ENCODE results near the gene ANKRD44.

ANKRD44 gene

GRCh38 chr2:197249381-197250083, 61.0 kb downstream of the ANKRD44 start:
- ChIA-PET POLR2A (no interaction called here), CTCF (interaction anchor here (0.7 to 1.8 kb wide), 6 partner anchors 14 to 81 kb away, joined by 3 to 6 read pairs (median 3); no protein-coding TSS in a partner anchor)
- no peak for TF ChIP-seq CTCF (IDR thresholded peaks at IDR 0.05; ENCODE audit: control extremely low read depth, extremely low read depth, low read depth, missing control alignments)
- DNase-seq (ENCODE audit: extremely low spot score): no peak

GRCh38 chr2:197248623-197249022, 62.0 kb downstream of the ANKRD44 start:
- ChIA-PET CTCF (interaction anchor here (0.7 to 1.8 kb wide), 5 partner anchors 15 to 80 kb away, joined by 3 to 6 read pairs (median 3); no protein-coding TSS in a partner anchor), POLR2A (no interaction called here)
- TF ChIP-seq CTCF (IDR thresholded peaks at IDR 0.05; ENCODE audit: control extremely low read depth, extremely low read depth, low read depth, missing control alignments): no peak
- no peak for DNase-seq (ENCODE audit: extremely low spot score)

GRCh38 chr2:197248001-197248401, 62.6 kb downstream of the ANKRD44 start:
- ChIA-PET POLR2A (no interaction called here), CTCF (interaction anchor here (1.6 to 1.8 kb wide), 2 partner anchors 15 to 55 kb away, joined by 5 to 6 read pairs; no protein-coding TSS in a partner anchor)
- no peak for TF ChIP-seq CTCF (IDR thresholded peaks at IDR 0.05; ENCODE audit: control extremely low read depth, extremely low read depth, low read depth, missing control alignments)
- DNase-seq (ENCODE audit: extremely low spot score): no peak

GRCh38 chr2:197247083-197247482, 63.5 kb downstream of the ANKRD44 start:
- no peak for DNase-seq (ENCODE audit: extremely low spot score)
- POLR2A ChIA-PET: no interaction called here
- CTCF ChIA-PET: no interaction called here
- TF ChIP-seq CTCF (IDR thresholded peaks at IDR 0.05; ENCODE audit: control extremely low read depth, extremely low read depth, low read depth, missing control alignments): no peak

- no peak for TF ChIP-seq CTCF (IDR thresholded peaks at IDR 0.05; ENCODE audit: control extremely low read depth, extremely low read depth, low read depth, missing control alignments)
- POLR2A ChIA-PET: no interaction called here
- no peak for DNase-seq (ENCODE audit: extremely low spot score)
- CTCF ChIA-PET: interaction anchor here (1.2 kb wide), 1 partner anchor 9 kb away, joined by 4 read pairs; no protein-coding TSS in a partner anchor
These were observed 64.5 kb downstream of the ANKRD44 start for GRCh38 chr2:197245829-197246804.

- CTCF ChIA-PET: interaction anchor here (1.0 to 1.5 kb wide), 6 partner anchors 9 to 45 kb away, joined by 3 to 4 read pairs (median 3); no protein-coding TSS in a partner anchor
- DNase-seq (ENCODE audit: extremely low spot score): no peak
- POLR2A ChIA-PET: no interaction called here
- no peak for TF ChIP-seq CTCF (IDR thresholded peaks at IDR 0.05; ENCODE audit: control extremely low read depth, extremely low read depth, low read depth, missing control alignments)
These were observed 66.2 kb downstream of the ANKRD44 start for GRCh38 chr2:197244349-197244748.
